Activated naive CD4-positive, alpha-beta T cell treated with anti-CD3 and anti-CD28 coated beads, Interleukin-2, amount 50 U/mL, for 24 hours (primary cell): ENCODE results near the gene CHPF.

Source experiments
- H3K27ac Mint-ChIP-seq: one replicate; pipeline ENCODE4 v1.8.0; 2021; ENCODE audit warnings: mild to moderate bottlenecking, mixed read lengths
- H3K27me3 Mint-ChIP-seq: one replicate; pipeline ENCODE4 v1.8.0; 2021; ENCODE audit warnings: mixed read lengths
- H3K36me3 Mint-ChIP-seq: one replicate; pipeline ENCODE4 v1.8.0; 2021; ENCODE audit warnings: mixed read lengths
- H3K4me1 Mint-ChIP-seq: one replicate; pipeline ENCODE4 v1.8.0; 2021; ENCODE audit warnings: mixed read lengths
- H3K4me3 Mint-ChIP-seq: one replicate; pipeline ENCODE4 v1.8.0; 2021; ENCODE audit warnings: mild to moderate bottlenecking, mixed read lengths
- H3K9me3 Mint-ChIP-seq: one replicate; pipeline ENCODE4 v1.8.0; 2021; ENCODE audit warnings: mixed read lengths

Gene CHPF

DNA sequence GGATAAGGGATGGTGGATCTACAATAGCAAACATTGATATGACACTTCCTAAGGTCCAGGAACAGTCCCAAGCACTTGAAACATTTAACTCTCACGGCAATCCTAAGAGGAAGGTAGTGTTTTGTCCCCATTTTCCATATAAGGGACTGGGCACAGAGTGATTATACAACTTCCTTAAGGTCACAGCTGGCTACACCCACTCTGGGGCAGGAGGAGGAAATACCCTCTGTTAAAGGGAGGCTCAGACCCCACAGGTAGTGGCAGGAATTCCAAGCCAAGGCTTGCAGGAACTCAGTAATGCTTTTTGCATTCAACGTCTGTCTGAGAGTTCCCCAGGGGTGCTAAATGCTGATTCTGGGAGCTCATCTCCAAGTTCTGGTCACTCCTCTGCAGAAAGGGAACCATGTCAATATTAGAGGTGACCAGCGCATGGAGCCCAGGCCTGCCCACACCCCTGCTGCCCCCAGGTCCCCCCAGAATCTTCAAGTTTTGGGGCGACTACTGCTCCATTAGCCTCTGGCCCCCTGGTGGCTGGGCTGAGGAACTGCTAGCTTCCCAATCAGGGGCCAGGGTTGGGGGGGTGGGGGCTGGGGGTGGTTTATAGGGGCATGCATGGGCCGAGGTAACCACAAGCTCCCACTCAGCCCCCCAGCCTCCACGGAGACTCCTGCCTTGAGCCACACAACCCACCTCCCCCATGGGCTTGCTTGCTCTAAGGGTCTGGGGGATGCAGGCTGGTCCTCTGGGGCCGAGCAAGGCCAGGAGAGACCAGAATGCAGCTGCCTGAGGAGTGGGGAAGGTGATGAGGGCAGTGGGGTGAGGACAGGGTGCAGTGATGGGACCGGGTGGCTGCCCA lies 16.7 kb upstream of the CHPF start:
- Mint-ChIP-seq H3K27me3 (peaks cover 11% of the 10 kb centered on the region), H3K4me3 (no peak overlapping the region), H3K36me3 (no peaks in the 10 kb centered on the region)

DNA sequence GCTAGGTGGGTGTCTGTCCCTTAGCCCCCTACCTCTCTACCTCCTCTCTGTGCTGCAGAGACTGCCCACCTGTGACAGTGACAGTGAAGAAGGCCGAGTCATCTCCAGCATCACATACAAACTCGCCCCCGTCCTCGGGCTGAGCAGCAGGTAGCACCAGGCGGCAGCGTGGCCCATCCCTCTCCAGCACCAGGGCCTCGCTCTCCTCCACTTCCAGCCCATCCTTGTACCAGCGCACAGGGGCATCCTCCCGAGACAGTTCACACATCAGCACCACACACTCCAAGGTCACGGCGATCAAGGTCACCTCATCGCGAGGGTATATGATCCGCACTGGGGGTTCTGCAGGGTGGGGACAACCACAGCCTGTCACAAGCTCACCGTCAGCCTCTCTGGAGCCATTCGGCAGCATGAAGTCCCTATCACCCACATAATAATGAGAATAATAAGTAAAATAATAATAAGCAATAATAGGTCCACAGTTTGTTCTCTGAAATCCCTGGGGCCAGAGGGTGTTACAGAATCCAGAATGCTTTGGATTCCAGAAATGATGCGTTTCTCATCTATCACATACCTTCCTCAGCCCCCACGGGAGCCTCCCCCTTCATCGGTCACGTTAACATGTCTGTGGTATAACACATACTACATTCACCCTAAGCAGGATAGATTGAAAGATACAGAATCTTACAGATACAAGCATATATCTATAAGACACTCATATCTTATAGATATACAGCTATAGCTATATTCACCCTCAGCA lies 15.7 kb upstream of the CHPF start:
- Mint-ChIP-seq H3K27ac (no peak overlapping the region), H3K4me3 (no peak overlapping the region), H3K9me3 (no peaks in the 10 kb centered on the region), H3K27me3 (peaks cover 12% of the 10 kb centered on the region), H3K4me1 (no peaks in the 10 kb centered on the region), H3K36me3 (no peaks in the 10 kb centered on the region)

More for the DNA sequence above, 16.7 kb upstream of the CHPF start:
- H3K4me1 Mint-ChIP-seq = no peaks in the 10 kb centered on the region
- no peaks in the 10 kb centered on the region for H3K9me3 Mint-ChIP-seq
- H3K27ac Mint-ChIP-seq = no peak overlapping the region

DNA sequence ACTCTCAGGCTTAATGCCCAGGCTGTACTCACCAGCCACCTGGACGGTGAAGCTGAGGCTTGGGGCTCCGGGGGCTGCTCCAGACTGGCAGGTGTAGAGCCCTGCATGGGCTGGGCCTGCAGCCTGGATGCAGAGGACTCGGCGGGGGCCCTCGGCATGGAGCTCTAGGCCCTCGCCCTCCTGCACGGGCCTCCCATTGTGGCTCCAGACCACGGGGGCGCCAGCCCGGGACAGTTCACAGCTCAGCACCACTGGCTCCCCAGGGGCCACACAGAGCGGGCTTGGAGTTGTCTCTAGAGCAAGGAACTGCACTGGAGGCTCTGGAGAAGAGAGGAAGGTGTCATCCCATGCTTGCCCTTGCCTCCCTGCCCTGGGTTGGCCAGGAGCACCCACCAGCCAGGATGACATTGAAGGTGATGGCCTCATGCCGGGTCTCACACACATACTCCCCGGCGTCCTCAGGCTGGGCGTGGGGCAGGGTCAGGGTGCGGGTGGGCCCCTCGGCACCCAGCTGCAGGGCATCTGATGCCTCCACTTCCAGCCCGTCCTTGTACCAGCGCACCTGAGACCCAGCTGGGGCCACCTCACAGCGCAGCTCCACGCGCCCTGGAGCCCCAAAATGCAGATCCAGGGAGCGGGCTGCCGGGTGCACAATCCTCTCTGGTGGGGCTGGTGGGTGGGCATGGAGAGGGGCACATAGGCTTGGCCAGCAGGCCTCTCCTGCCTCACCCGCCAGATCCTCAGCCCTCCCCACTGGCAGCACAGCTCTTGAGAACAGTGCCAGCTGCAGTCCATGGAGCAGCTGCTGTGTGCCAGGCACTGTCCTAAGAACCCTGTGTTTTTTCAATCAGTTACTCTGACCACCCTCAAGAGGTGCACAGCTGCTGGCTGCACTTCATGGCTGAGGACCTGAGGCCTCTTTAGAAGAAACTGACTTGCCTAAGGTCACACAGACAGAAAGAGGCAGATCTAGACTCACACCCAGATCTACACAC lies 14.5 kb upstream of the CHPF start:
- Mint-ChIP-seq H3K9me3 (no peaks in the 10 kb centered on the region), H3K27me3 (peaks cover 20% of the 10 kb centered on the region), H3K4me1 (no peaks in the 10 kb centered on the region), H3K27ac (no peak overlapping the region), H3K36me3 (no peaks in the 10 kb centered on the region), H3K4me3 (no peak overlapping the region)

DNA sequence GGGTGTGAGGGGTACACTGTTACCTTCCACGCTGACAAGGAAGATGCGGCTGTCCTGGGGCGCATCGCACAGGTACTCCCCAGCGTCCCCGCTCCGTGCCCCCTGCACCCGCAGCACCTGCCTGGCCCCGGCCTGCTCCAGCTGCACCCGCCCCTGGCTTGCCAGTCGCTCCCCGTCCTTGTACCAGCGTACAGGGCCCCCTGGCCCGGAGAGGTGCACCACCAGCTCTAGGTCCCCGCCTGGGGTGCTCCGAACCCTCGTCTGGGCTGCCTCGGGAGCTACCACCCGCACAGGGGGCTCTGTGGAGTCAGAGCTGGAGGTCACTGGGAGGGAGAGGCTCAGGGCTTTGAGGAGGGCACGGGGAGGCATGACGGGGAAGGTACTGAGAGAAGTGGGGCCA lies 13.7 kb upstream of the CHPF start:
- H3K4me3 Mint-ChIP-seq = no peak overlapping the region
- H3K9me3 Mint-ChIP-seq = no peaks in the 10 kb centered on the region
- peaks cover 18% of the 10 kb centered on the region for H3K27me3 Mint-ChIP-seq
- no peak overlapping the region for H3K27ac Mint-ChIP-seq
- no peaks in the 10 kb centered on the region for H3K36me3 Mint-ChIP-seq
- H3K4me1 Mint-ChIP-seq = no peaks in the 10 kb centered on the region

DNA sequence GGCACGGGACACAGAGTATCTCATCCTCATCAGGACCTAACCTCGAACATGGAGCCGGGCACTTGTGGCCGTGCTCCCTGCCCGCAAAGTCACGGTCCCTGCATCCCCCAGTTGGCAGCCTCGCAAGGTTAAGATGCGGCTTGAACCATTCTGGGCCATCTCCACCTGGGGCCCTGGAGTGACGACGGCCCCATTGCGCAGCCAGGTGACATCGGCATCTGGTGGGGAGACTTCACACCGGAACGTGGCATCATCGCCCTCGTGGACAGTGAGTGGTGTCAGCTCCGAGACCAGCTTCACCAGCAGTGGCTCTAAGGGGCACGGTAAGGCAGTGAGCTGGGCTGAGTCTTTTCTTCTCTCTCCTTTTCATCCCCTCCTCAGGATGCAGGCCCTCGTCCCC lies 12.8 kb upstream of the CHPF start:
- Mint-ChIP-seq H3K4me1 (no peaks in the 10 kb centered on the region), H3K9me3 (no peaks in the 10 kb centered on the region), H3K27me3 (peaks cover 22% of the 10 kb centered on the region), H3K4me3 (no peak overlapping the region), H3K36me3 (no peaks in the 10 kb centered on the region), H3K27ac (no peak overlapping the region)

DNA sequence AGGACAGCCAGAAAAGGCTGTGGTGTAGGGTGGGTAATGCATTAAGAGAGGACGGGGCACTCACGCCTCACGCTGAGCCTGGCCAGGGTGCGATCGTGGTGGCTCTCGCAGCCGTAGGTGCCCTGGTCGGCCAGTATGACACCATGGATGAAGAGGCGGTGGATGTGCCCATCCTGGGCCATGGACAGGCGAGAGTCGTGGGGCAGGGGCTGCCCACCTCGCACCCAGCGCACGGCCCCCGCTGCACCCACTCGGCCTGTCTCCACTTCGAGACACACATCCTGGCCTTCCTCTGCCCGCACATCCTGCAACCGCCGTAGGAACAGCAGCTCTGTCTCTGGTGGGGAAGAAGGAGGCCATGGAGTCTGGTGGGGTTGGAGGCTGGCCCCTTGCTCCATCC lies 12.3 kb upstream of the CHPF start:
- Mint-ChIP-seq H3K4me3 (no peak overlapping the region), H3K36me3 (no peaks in the 10 kb centered on the region), H3K27me3 (peaks cover 23% of the 10 kb centered on the region), H3K27ac (no peak overlapping the region), H3K4me1 (no peaks in the 10 kb centered on the region), H3K9me3 (no peaks in the 10 kb centered on the region)

DNA sequence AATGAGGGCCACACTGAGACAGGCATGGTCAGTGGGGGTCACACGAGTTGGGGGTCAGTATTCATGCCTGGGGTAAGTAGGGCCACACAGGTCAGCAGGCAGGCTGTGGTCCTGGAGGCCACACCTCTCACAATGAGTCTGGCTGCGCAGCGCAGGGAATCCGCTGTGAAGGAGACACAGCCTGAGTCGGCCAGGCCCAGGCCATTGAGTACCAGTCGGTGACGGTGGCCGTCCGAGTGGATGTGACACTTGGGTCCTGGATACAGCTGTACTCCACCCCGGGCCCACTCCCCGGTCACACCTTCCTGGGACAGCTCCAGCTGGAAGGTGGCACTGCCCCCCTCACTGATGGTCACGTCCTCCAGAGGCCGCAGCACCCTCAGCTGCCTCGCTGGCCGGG lies 10.7 kb upstream of the CHPF start:
- Mint-ChIP-seq H3K27me3 (peaks cover 23% of the 10 kb centered on the region), H3K9me3 (no peaks in the 10 kb centered on the region), H3K36me3 (no peaks in the 10 kb centered on the region), H3K4me1 (no peaks in the 10 kb centered on the region), H3K4me3 (no peak overlapping the region), H3K27ac (no peak overlapping the region)

DNA sequence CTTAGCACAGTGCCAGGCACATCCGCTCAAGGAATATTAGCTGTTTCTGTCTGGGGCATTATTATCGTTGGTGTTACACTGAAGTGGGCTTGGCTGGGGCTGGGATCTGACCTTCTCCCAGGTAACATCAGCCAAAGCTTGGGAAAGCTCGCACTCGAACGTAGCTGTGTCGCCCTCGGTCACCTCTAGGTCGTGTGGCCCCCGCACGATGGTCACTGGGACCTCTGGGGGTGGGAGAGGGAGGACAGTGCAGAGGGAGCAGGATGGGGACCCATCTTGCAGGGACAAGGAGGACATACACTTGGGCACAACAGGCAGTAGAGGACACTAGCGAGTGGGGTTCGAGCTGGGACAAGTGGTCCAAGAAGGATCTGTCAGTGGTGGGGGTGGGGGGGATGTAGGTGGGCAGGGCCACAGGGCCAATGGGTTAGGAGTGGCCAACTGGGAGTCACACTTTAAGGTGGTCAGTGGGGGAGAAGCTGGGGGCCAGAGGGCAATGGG lies 9.9 kb upstream of the CHPF start:
- peaks cover 24% of the 10 kb centered on the region for H3K27me3 Mint-ChIP-seq
- no peaks in the 10 kb centered on the region for H3K36me3 Mint-ChIP-seq
- H3K4me1 Mint-ChIP-seq = no peaks in the 10 kb centered on the region
- H3K9me3 Mint-ChIP-seq = no peaks in the 10 kb centered on the region
- no peak overlapping the region for H3K27ac Mint-ChIP-seq
- H3K4me3 Mint-ChIP-seq = peak overlapping the region; percentile 42

DNA sequence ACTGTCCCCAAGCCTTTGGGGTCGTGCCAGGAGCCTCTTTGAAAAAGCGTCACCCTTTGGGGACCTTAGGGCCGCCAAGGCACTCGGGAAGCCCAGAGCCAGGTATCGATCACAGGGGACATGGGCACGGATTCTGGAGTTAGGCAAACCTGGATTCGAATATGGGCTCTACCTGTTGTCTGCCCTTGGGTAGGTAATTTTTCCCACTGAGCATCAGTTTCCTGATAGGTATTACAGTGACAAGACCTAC lies 9.5 kb upstream of the CHPF start:
- Mint-ChIP-seq H3K4me3 (no peak overlapping the region), H3K9me3 (no peaks in the 10 kb centered on the region), H3K4me1 (no peaks in the 10 kb centered on the region), H3K27me3 (peaks cover 24% of the 10 kb centered on the region), H3K27ac (no peak overlapping the region), H3K36me3 (no peaks in the 10 kb centered on the region)

DNA sequence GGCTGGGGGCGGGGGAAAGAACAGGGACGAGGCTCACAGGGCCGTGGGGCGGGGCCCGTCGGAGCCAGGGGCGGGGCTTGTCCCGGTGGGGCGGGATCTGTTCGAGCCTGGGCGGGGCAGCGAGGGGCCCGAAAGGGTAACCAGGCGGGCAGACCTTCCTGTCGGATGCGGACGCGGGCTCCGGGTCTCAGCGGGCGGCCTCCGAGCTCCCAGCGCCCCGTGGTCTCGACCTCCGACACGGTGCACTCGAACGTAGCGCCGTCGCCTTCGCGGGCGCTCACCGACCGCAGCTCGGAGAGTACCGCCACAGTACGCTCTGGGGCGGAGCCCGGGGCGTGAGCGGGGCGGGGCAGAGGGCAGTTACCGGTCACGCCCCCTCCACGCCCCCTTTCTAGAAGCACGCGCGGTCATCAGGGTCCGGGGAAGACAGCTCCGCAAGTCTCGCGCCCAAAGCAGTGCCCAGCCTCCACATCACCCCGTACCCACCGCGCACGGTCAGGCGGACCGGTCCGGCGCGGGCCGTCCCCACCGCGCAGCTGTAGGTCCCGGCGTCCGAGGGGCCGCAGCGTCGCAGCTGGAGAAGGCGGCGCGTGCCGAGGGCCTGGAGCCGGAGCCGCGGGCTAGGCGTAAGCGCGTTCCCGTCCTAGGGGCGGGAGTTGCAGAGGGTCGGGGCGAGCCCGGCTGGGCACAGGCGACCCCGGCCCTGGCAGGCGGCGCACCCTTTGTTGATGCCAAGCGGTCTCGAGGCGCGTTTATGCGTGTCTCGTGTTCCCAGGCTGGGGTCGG lies 9.0 kb upstream of the CHPF start:
- H3K27ac Mint-ChIP-seq = no peak overlapping the region

DNA sequence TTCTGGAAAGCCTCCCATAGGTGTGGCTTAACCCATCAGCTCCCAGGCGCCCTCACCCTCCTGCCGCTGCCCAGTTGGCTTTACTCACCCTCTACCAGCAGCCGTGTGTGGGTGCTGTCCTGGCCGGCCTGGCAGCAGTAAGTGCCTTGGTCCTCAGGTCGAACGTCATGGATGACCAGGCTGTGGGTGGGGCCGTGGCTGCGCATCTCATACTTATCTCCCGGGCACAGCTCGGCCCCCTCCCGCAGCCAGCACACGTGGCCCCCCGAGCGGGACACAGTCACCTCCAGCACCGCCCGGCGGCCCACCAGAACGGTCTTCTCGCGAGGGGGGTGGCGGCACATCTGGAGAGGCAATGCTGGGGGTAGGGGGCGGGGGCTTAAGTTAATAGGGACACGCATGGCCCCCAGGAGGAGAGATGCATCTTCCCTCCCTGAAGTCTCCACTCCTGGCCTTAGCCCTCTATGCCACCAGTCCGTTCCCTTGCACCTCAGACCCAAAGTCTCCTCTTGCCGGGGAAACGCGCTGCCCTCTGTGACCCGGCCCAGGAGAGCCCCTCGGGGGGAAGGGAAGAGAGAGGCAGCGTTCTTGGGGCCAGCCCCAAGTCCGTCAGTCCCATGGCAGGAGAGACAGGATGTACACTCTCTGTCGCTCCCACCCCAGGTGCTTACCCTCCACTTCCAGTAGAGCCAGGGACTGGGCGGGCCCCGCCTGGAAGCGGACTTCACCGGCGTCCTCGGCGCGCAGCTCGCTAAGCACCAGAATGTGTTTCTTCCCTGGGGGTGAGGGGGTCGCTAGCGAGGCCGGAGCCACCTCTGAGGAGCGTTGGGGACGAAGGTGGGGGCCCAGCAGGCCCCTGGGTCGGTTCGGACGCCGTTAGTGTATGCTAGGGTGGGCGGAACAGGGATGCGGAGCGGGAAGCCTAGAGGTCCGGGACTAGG lies 8.1 kb upstream of the CHPF start:
- H3K36me3 Mint-ChIP-seq = no peaks in the 10 kb centered on the region
- no peaks in the 10 kb centered on the region for H3K9me3 Mint-ChIP-seq
- H3K4me3 Mint-ChIP-seq = peak overlapping the region; percentile 76
- peak overlapping the region; percentile 35 for H3K27ac Mint-ChIP-seq
- no peaks in the 10 kb centered on the region for H3K4me1 Mint-ChIP-seq
- H3K27me3 Mint-ChIP-seq = peaks cover 23% of the 10 kb centered on the region

More for the DNA sequence above, 9.0 kb upstream of the CHPF start:
- Mint-ChIP-seq H3K9me3 (no peaks in the 10 kb centered on the region), H3K4me3 (peak overlapping the region; percentile 76), H3K4me1 (no peaks in the 10 kb centered on the region), H3K27me3 (peaks cover 24% of the 10 kb centered on the region), H3K36me3 (no peaks in the 10 kb centered on the region)

DNA sequence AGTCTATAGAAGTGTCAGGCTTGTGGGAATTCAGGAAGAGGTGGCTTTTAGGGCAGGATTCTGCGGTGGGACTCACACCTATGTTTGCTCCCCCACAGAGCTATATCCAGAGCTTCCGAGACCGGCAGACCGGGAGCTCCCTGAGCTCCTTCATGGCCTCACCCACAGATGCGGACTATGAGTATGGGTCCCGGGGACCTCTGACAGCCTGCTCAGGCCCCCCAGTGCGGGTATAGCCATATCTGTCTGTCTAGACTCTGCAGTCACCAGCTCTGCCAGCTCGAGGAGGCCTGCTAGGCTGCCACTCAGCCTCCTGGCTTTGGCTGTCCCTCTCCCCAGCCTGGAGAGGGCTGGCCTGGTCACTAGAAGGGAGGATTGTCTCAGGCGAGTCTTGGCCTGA lies 6.0 kb upstream of the CHPF start:
- Mint-ChIP-seq H3K27me3 (peaks cover 18% of the 10 kb centered on the region), H3K27ac (no peak overlapping the region), H3K36me3 (no peaks in the 10 kb centered on the region), H3K4me3 (no peak overlapping the region), H3K4me1 (peaks cover 4% of the 10 kb centered on the region), H3K9me3 (no peaks in the 10 kb centered on the region)

DNA sequence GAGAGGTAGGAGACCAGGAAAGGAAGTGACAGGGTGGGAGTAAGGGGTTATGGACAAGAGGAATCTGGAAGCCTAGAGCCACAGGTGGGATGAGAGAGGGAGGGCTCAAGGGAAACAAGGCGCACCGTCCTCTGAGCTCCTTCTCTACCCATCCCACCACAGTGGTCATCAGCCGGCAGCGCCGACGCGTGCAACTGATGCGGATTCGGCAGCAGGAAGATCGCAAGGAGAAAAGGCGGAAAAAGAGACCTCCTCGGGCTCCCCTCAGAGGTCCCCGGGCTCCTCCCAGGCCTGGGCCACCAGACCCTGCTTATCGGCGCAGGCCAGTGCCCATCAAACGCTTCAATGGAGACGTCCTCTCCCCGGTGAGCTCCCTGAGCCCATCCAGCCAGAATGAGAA lies 5.4 kb upstream of the CHPF start:
- H3K36me3 Mint-ChIP-seq = no peaks in the 10 kb centered on the region
- H3K27ac Mint-ChIP-seq = no peak overlapping the region

DNA sequence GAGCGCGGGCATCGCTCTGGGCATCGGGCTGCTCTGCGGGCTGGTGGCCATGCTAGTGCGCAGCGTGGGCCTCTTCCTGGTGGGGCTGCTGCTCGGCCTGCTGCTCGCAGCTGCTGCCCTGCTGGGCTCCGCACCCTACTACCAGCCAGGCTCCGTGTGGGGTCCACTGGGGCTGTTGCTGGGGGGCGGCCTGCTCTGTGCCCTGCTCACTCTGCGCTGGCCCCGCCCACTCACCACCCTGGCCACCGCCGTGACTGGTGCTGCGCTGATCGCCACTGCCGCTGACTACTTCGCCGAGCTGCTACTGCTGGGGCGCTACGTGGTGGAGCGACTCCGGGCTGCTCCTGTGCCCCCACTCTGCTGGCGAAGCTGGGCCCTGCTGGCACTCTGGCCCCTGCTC lies 4.0 kb upstream of the CHPF start:
- Mint-ChIP-seq H3K27ac (no peak overlapping the region), H3K4me1 (peaks cover 11% of the 10 kb centered on the region), H3K27me3 (peaks cover 8% of the 10 kb centered on the region), H3K36me3 (no peaks in the 10 kb centered on the region), H3K9me3 (no peaks in the 10 kb centered on the region), H3K4me3 (no peak overlapping the region)

More for the DNA sequence above, 5.4 kb upstream of the CHPF start:
- no peak overlapping the region for H3K4me3 Mint-ChIP-seq
- H3K27me3 Mint-ChIP-seq = peaks cover 15% of the 10 kb centered on the region
- no peaks in the 10 kb centered on the region for H3K9me3 Mint-ChIP-seq
- H3K4me1 Mint-ChIP-seq = peaks cover 9% of the 10 kb centered on the region
